Adipose tissue (tissue), 3 donors: Measurements from ENCODE around the gene RABEP1. TPM values are rescaled to one million over a fixed set of nuclear protein-coding genes. Genes with fewer than 3 reads are reported as not detected.

Experiments used
- H3K27ac ChIP-seq: one replicate; pipeline ENCODE4 v1.5.1; 2013; ENCODE audit warnings: low read depth, low read length
- WGBS, 3 donors: extraction: QIAGEN DNeasy Blood & Tissue Kit; methylation state at CpG; one replicate each; pipeline ENCODE4 v1.1.7; 2013; 5-methylcytosine and 5-hydroxymethylcytosine counted together
- polyA plus RNA-seq, 3 donors: library from polyadenylated mRNA; stranded (reverse); fragments of 200-250 nt; gene quantifications; one replicate each; pipeline ENCODE4 v1.2.3, GENCODE V29; 2013
- donor health status: healthy with polysubstance abuse.
- donor health status: Bipolar disorder and iron deficiency.
- donor health status: healthy.

Gene RABEP1
- polyA plus RNA-seq, 3 donors, result 7.9 to 31.4 (median 23.8) TPM

- H3K27ac ChIP-seq, result no peak overlapping the region
- 93 to 97% (median 93%) methylated on average over 9 of the region's 9 CpGs for WGBS, 3 donors
Measured at GRCh38 chr17:5344914-5345313, 62.8 kb downstream of the RABEP1 start.

GRCh38 chr17:5352681-5353289, 70.7 kb downstream of the RABEP1 start:
- WGBS, 3 donors, result 93 to 96% (median 94%) methylated on average over 4 of the region's 4 CpGs
- no peak overlapping the region for H3K27ac ChIP-seq

- WGBS, 3 donors, result 94 to 96% (median 96%) methylated on average over 2 of the region's 2 CpGs
Measured at GRCh38 chr17:5354310-5354709, 72.2 kb downstream of the RABEP1 start.

GRCh38 chr17:5354886-5355415, 72.9 kb downstream of the RABEP1 start:
- WGBS, 3 donors, result 79 to 84% (median 82%) methylated on average over 2 of the region's 2 CpGs
- H3K27ac ChIP-seq, result no peak overlapping the region

More at GRCh38 chr17:5354310-5354709, 72.2 kb downstream of the RABEP1 start:
- no peak overlapping the region for H3K27ac ChIP-seq

GRCh38 chr17:5355421-5356129, 73.5 kb downstream of the RABEP1 start:
- H3K27ac ChIP-seq, result no peak overlapping the region
- WGBS, 3 donors, result 62 to 81% (median 75%) methylated on average over 3 of the region's 3 CpGs

GRCh38 chr17:5361426-5361825, 79.3 kb downstream of the RABEP1 start:
- 81 to 83% (median 82%) methylated on average over 9 of the region's 9 CpGs for WGBS, 3 donors
- no peak overlapping the region for H3K27ac ChIP-seq

- WGBS, 3 donors, result 46 to 79% (median 79%) methylated on average over 7 of the region's 7 CpGs
- no peak overlapping the region for H3K27ac ChIP-seq
Measured at GRCh38 chr17:5362162-5362811, 80.2 kb downstream of the RABEP1 start.

- 87 to 96% (median 93%) methylated on average over 6 of the region's 6 CpGs for WGBS, 3 donors
- no peak overlapping the region for H3K27ac ChIP-seq
Measured at GRCh38 chr17:5364156-5364555, 82.1 kb downstream of the RABEP1 start.

- H3K27ac ChIP-seq, result no peak overlapping the region
Measured at GRCh38 chr17:5364696-5365095, 82.6 kb downstream of the RABEP1 start.

GRCh38 chr17:5365831-5366230, 83.7 kb downstream of the RABEP1 start:
- 87 to 94% (median 89%) methylated on average over 6 of the region's 6 CpGs for WGBS, 3 donors
- H3K27ac ChIP-seq, result no peak overlapping the region

- no peak overlapping the region for H3K27ac ChIP-seq
- 91 to 94% (median 92%) methylated on average over 4 of the region's 4 CpGs for WGBS, 3 donors
Measured at GRCh38 chr17:5370411-5370810, 88.3 kb downstream of the RABEP1 start.

- H3K27ac ChIP-seq, result no peak overlapping the region
- 83 to 90% (median 84%) methylated on average over 6 of the region's 6 CpGs for WGBS, 3 donors
Measured at GRCh38 chr17:5373112-5373511, 91.0 kb downstream of the RABEP1 start.

- no peak overlapping the region for H3K27ac ChIP-seq
- WGBS, 3 donors, result 89 to 94% (median 93%) methylated on average over 3 of the region's 3 CpGs
Measured at GRCh38 chr17:5378566-5379207, 96.6 kb downstream of the RABEP1 start.

- 90 to 95% (median 93%) methylated on average over 11 of the region's 11 CpGs for WGBS, 3 donors
- no peak overlapping the region for H3K27ac ChIP-seq
Measured at GRCh38 chr17:5379351-5380107, 97.4 kb downstream of the RABEP1 start.

GRCh38 chr17:5380491-5381135, 98.5 kb downstream of the RABEP1 start:
- H3K27ac ChIP-seq, result no peak overlapping the region
- 69 to 75% (median 70%) methylated on average over 7 of the region's 7 CpGs for WGBS, 3 donors

- no peak overlapping the region for H3K27ac ChIP-seq
- 95 to 98% (median 97%) methylated on average over 4 of the region's 4 CpGs for whole genome bisulfite sequencing, 3 donors
Measured at GRCh38 chr17:5381542-5381941, 99.5 kb downstream of the RABEP1 start.

GRCh38 chr17:5391678-5392077, 109.6 kb downstream of the RABEP1 start:
- no peak overlapping the region for H3K27ac ChIP-seq
- 75 to 94% (median 89%) methylated on average over 5 of the region's 5 CpGs for WGBS, 3 donors

GRCh38 chr17:5396612-5397011, 114.5 kb downstream of the RABEP1 start:
- H3K27ac ChIP-seq, result no peak overlapping the region
- WGBS, 3 donors, result 89 to 97% (median 92%) methylated on average over 2 of the region's 2 CpGs
